Gastrocnemius medialis (tissue), 4 donors: ENCODE data around the gene CDA.

Source experiments
- POLR2A ChIP-seq, 2 donors: fragments of 450-650 bp; IDR thresholded peaks; one replicate each; pipeline ENCODE4 v1.6.1; 2017; ENCODE audit warnings: antibody characterized with exemption in 2 of 2, mild to moderate bottlenecking in 2 of 2, moderate library complexity in 2 of 2
- TF ChIP-seq, protein P1 (sequence below), 5 experiments: fragments of 450-650 bp in 3 of 5; fragments of 200-600 bp in 2 of 5; sonication (generic) in 2 of 5; IDR thresholded peaks in 4 of 5; conservative IDR thresholded peaks in 1 of 5; 1 replicate in 4 of 5; 2 replicates in 1 of 5; pipeline ENCODE4 v1.5.1; 2016 to 2019; ENCODE audit warnings: antibody characterized with exemption in 5 of 5, mild to moderate bottlenecking in 3 of 5, moderate library complexity in 3 of 5

GRCh38 chr1:20624709-20625108 lies 35.8 kb downstream of the CDA start:
- no peak for TF ChIP-seq POLR2A (IDR thresholded peaks at IDR 0.05)
- TF ChIP-seq, protein P1, sequence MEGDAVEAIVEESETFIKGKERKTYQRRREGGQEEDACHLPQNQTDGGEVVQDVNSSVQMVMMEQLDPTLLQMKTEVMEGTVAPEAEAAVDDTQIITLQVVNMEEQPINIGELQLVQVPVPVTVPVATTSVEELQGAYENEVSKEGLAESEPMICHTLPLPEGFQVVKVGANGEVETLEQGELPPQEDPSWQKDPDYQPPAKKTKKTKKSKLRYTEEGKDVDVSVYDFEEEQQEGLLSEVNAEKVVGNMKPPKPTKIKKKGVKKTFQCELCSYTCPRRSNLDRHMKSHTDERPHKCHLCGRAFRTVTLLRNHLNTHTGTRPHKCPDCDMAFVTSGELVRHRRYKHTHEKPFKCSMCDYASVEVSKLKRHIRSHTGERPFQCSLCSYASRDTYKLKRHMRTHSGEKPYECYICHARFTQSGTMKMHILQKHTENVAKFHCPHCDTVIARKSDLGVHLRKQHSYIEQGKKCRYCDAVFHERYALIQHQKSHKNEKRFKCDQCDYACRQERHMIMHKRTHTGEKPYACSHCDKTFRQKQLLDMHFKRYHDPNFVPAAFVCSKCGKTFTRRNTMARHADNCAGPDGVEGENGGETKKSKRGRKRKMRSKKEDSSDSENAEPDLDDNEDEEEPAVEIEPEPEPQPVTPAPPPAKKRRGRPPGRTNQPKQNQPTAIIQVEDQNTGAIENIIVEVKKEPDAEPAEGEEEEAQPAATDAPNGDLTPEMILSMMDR (IDR thresholded peaks at IDR 0.05 in 4 of 5, conservative IDR thresholded peaks at IDR 0.05 in 1 of 5): no peak
